H1 (cell line): ENCODE data around the gene TEX28. TPM values are rescaled to one million over a fixed set of nuclear protein-coding genes. Genes with fewer than 3 reads are reported as not detected.

Experiments
- CTCF ChIA-PET: fragments of 300-600 bp; sonication (Branson Sonifier 250); formaldehyde crosslinking; loops from one replicate; lab custom pipeline; 2021; ENCODE audit not compliant: partially characterized antibody; lab: Charles Lee
- POLR2A ChIA-PET: fragments of 300-600 bp; sonication (Branson Sonifier 250); formaldehyde crosslinking; loops from one replicate; lab custom pipeline; 2021; ENCODE audit warnings: inconsistent platforms; ENCODE audit not compliant: partially characterized antibody; lab: Charles Lee
- DNase-seq, 2 experiments: peaks; one replicate each; pipeline versions ENCODE4 v3.0.0 to v3.0.0-alpha.2; 2010 to 2022; ENCODE audit warnings: low spot score in 2 of 2, low read depth in 1 of 2, mixed read lengths in 1 of 2
- FAIRE-seq: peaks from 2 replicates; lab custom pipeline; 2011; peaks lifted over from hg19 to GRCh38; lab: Jason Lieb, UNC
- H2AFZ ChIP-seq: 2 replicates; pipeline ENCODE4 v1.8.1; 2012; ENCODE audit warnings: low read length, inconsistent platforms
- H2AK5ac ChIP-seq: 2 replicates; pipeline ENCODE4 v1.6.1; 2013; ENCODE audit warnings: low read depth, low read length
- H2BK120ac ChIP-seq: replicated peaks from 2 replicates; pipeline ENCODE3; 2013; ENCODE audit warnings: low read depth, low read length, inconsistent platforms
- H2BK12ac ChIP-seq: 2 replicates; pipeline ENCODE4 v1.6.1; 2013; ENCODE audit warnings: low read depth, low read length
- H2BK15ac ChIP-seq: 2 replicates; pipeline ENCODE4 v1.6.1; 2013; ENCODE audit warnings: low read length
- H2BK20ac ChIP-seq: 2 replicates; pipeline ENCODE4 v1.6.1; 2013; ENCODE audit warnings: low read length
- H2BK5ac ChIP-seq: 2 replicates; pipeline ENCODE4 v1.6.1; 2013; ENCODE audit warnings: low read depth, low read length
- H3K14ac ChIP-seq: 2 replicates; pipeline ENCODE4 v1.6.1; 2013; ENCODE audit warnings: inconsistent platforms; ENCODE audit not compliant: insufficient read length
- H3K18ac ChIP-seq: 2 replicates; pipeline ENCODE4 v1.6.1; 2013; ENCODE audit warnings: low read length; ENCODE audit errors: extremely low read depth
- H3K23ac ChIP-seq: 2 replicates; pipeline ENCODE4 v1.6.1; 2013; ENCODE audit warnings: inconsistent platforms; ENCODE audit not compliant: insufficient read length
- H3K23me2 ChIP-seq: 2 replicates; pipeline ENCODE4 v1.6.1; 2013; ENCODE audit warnings: low read depth, low read length
- H3K27ac ChIP-seq: 2 replicates; pipeline ENCODE4 v1.6.1; 2011; ENCODE audit warnings: low read depth, low read length, inconsistent platforms
- H3K27me3 ChIP-seq, 4 experiments: replicated peaks in 1 of 4; 1 replicate in 1 of 4; 2 replicates in 3 of 4; pipeline versions ENCODE4 v1.6.1 to v1.8.1; 2011 to 2013; ENCODE audit warnings: low read length in 3 of 4, mild to moderate bottlenecking in 3 of 4, inconsistent platforms in 2 of 4, mixed read lengths in 2 of 4, moderate library complexity in 1 of 4; ENCODE audit not compliant: control insufficient read depth in 3 of 4, insufficient read depth in 3 of 4; ENCODE audit errors: extremely low read depth in 1 of 4
- H3K36me3 ChIP-seq, 4 experiments: 2 replicates each; pipeline versions ENCODE4 v1.6.1 to v1.8.1; 2011 to 2013; ENCODE audit warnings: mild to moderate bottlenecking in 4 of 4, low read length in 3 of 4, moderate library complexity in 2 of 4, control low read depth in 1 of 4, inconsistent platforms in 1 of 4; ENCODE audit not compliant: insufficient read depth in 4 of 4, control insufficient read depth in 2 of 4
- H3K4ac ChIP-seq: replicated peaks from 2 replicates; pipeline ENCODE3; 2013; ENCODE audit warnings: low read length, low read depth, mixed read lengths, inconsistent platforms; ENCODE audit not compliant: insufficient read length
- H3K4me1 ChIP-seq, 4 experiments: replicated peaks in 1 of 4; 1 replicate in 1 of 4; 2 replicates in 3 of 4; pipeline versions ENCODE4 v1.6.1 to v1.8.1; 2011 to 2013; ENCODE audit warnings: low read length in 3 of 4, inconsistent platforms in 2 of 4, mixed read lengths in 1 of 4; ENCODE audit not compliant: insufficient read depth in 4 of 4, control insufficient read depth in 3 of 4
- H3K4me2 ChIP-seq, 2 experiments: 2 replicates each; pipeline versions ENCODE4 v1.6.1 to v1.8.1; 2011 to 2013; ENCODE audit warnings: low read depth in 2 of 2, low read length in 2 of 2, control low read depth in 1 of 2, inconsistent platforms in 1 of 2, mild to moderate bottlenecking in 1 of 2; ENCODE audit not compliant: insufficient read depth in 1 of 2
- H3K4me3 ChIP-seq, 4 experiments: fragments of 200-600, 300-600 bp in 1 of 4; sonication (generic), shearing (Covaris generic), sonication (Bioruptor Twin) in 1 of 4; 2 replicates each; pipeline versions ENCODE4 v1.5.1 to v1.8.1; 2011 to 2016; ENCODE audit warnings: low read length in 4 of 4, low read depth in 3 of 4, control low read depth in 2 of 4, inconsistent platforms in 2 of 4, mild to moderate bottlenecking in 2 of 4, mixed read lengths in 1 of 4, moderate library complexity in 1 of 4; ENCODE audit not compliant: insufficient read depth in 2 of 4; ENCODE audit errors: extremely low read depth in 1 of 4
- H3K56ac ChIP-seq: replicated peaks from 2 replicates; pipeline ENCODE3; 2013; ENCODE audit warnings: low read depth, mild to moderate bottlenecking, mixed read lengths, low read length, inconsistent platforms; ENCODE audit not compliant: insufficient read length
- H3K79me1 ChIP-seq: 2 replicates; pipeline ENCODE4 v1.6.1; 2013; ENCODE audit warnings: low read depth, low read length, control low read depth
- H3K79me2 ChIP-seq, 2 experiments: 2 replicates each; pipeline versions ENCODE4 v1.6.1 to v1.8.1; 2012 to 2013; ENCODE audit warnings: low read length in 2 of 2, mild to moderate bottlenecking in 2 of 2, inconsistent platforms in 1 of 2; ENCODE audit not compliant: insufficient read depth in 2 of 2, control insufficient read depth in 1 of 2
- H3K9ac ChIP-seq, 4 experiments: replicated peaks in 1 of 4; 1 replicate in 1 of 4; 2 replicates in 3 of 4; pipeline versions ENCODE4 v1.6.1 to v1.8.1; 2011 to 2013; ENCODE audit warnings: low read depth in 3 of 4, low read length in 3 of 4, control low read depth in 2 of 4, mild to moderate bottlenecking in 2 of 4, moderate library complexity in 2 of 4, inconsistent platforms in 1 of 4; ENCODE audit errors: extremely low read depth in 1 of 4
- H3K9me3 ChIP-seq, 2 experiments: 2 replicates each; pipeline versions ENCODE4 v1.6.1 to v1.8.1; 2012 to 2013; ENCODE audit warnings: mild to moderate bottlenecking in 2 of 2, moderate library complexity in 2 of 2, control low read depth in 1 of 2, inconsistent platforms in 1 of 2, low read depth in 1 of 2, low read length in 1 of 2, mixed read lengths in 1 of 2; ENCODE audit not compliant: insufficient read depth in 2 of 2
- H4K20me1 ChIP-seq, 2 experiments: replicated peaks in 1 of 2; 2 replicates each; pipeline versions ENCODE3 to v1.8.1; 2011 to 2013; ENCODE audit warnings: inconsistent platforms in 2 of 2, low read length in 2 of 2, mild to moderate bottlenecking in 1 of 2; ENCODE audit not compliant: insufficient read depth in 2 of 2, control insufficient read depth in 1 of 2
- H4K5ac ChIP-seq: 2 replicates; pipeline ENCODE4 v1.6.1; 2013; ENCODE audit warnings: low read length, low read depth, mixed read lengths, inconsistent platforms; ENCODE audit not compliant: insufficient read length
- H4K8ac ChIP-seq: 2 replicates; pipeline ENCODE4 v1.8.0; 2013; ENCODE audit warnings: mild to moderate bottlenecking, moderate library complexity, low read length, inconsistent platforms; ENCODE audit not compliant: insufficient read depth; ENCODE audit errors: extremely low read depth
- H4K91ac ChIP-seq: replicated peaks from 2 replicates; pipeline ENCODE3; 2013; ENCODE audit warnings: low read length, mixed read lengths, inconsistent platforms; ENCODE audit not compliant: insufficient read length
- E2F6 ChIP-seq: IDR thresholded peaks from 2 replicates; pipeline ENCODE4 v1.6.1; 2012; ENCODE audit warnings: inconsistent platforms
- EP300 ChIP-seq, 2 experiments: IDR thresholded peaks; 1 replicate in 1 of 2; 2 replicates in 1 of 2; pipeline ENCODE4 v1.6.1; 2011 to 2012; ENCODE audit warnings: low read depth in 2 of 2, low read length in 2 of 2, mild to moderate bottlenecking in 2 of 2, borderline replicate concordance in 1 of 2, inconsistent platforms in 1 of 2, moderate library complexity in 1 of 2
- KDM4A ChIP-seq: IDR thresholded peaks from one replicate; pipeline ENCODE4 v1.7.1; 2012; ENCODE audit warnings: low read depth, mild to moderate bottlenecking, moderate library complexity, low read length, inconsistent platforms; ENCODE audit not compliant: severe bottlenecking
- NANOG ChIP-seq: IDR thresholded peaks from 2 replicates; pipeline ENCODE4 v1.6.1; 2011; ENCODE audit warnings: low read length, low read depth, mild to moderate bottlenecking, inconsistent platforms; ENCODE audit not compliant: insufficient read depth, poor library complexity, severe bottlenecking
- NRF1 ChIP-seq: IDR thresholded peaks from 2 replicates; pipeline ENCODE4 v1.6.1; 2011; ENCODE audit warnings: mild to moderate bottlenecking, low read depth, low read length, improper control_type of control experiment
- POLR2A ChIP-seq, 2 experiments: IDR thresholded peaks; 1 replicate in 1 of 2; 2 replicates in 1 of 2; pipeline ENCODE4 v1.6.1; 2011; ENCODE audit warnings: low read depth in 2 of 2, low read length in 2 of 2, mild to moderate bottlenecking in 2 of 2; ENCODE audit errors: control extremely low read depth in 1 of 2
- POLR2AphosphoS5 ChIP-seq: IDR thresholded peaks from 2 replicates; pipeline ENCODE4 v1.6.1; 2011; ENCODE audit warnings: low read depth, low read length
- RBBP5 ChIP-seq: IDR thresholded peaks from 2 replicates; pipeline ENCODE4 v1.7.1; 2012; ENCODE audit warnings: low read depth, mild to moderate bottlenecking, inconsistent platforms, low read length, moderate library complexity, borderline replicate concordance
- RNF2 ChIP-seq: fragments of 200-900, 300-1000 bp; sonication (generic); IDR thresholded peaks from 2 replicates; pipeline ENCODE4 v1.7.1; 2016; ENCODE audit warnings: borderline replicate concordance, low read depth, mild to moderate bottlenecking, antibody characterized with exemption, low read length; ENCODE audit not compliant: poor library complexity, severe bottlenecking; ENCODE audit errors: missing control alignments
- SP2 ChIP-seq: IDR thresholded peaks from 2 replicates; pipeline ENCODE4 v1.6.1; 2012; ENCODE audit warnings: mild to moderate bottlenecking, low read length, inconsistent platforms
- TEAD4 ChIP-seq: IDR thresholded peaks from 2 replicates; pipeline ENCODE4 v1.6.1; 2012; ENCODE audit warnings: low read depth, low read length, inconsistent platforms, mixed read lengths
- WGBS, 2 experiments: shearing (Covaris generic) in 1 of 2; methylation state at CpG; one replicate each; pipeline versions ENCODE4 v1.1.6 to v1.1.7; 2013 to 2015; ENCODE audit warnings: low lambda C conversion rate in 2 of 2, mixed read lengths in 2 of 2, inconsistent platforms in 1 of 2, low coverage in 1 of 2, missing lambda C conversion rate in 1 of 2; ENCODE audit not compliant: insufficient replicate concordance in 2 of 2, insufficient coverage in 1 of 2, insufficient read length in 1 of 2; ENCODE audit errors: extremely low coverage in 1 of 2, missing lambda C conversion rate in 1 of 2; 5-methylcytosine and 5-hydroxymethylcytosine counted together
- polyA plus RNA-seq, 7 experiments: library from polyadenylated mRNA; depleted of rRNA in 3 of 7; stranded (reverse) in 5 of 7; unstranded in 2 of 7; fragments of >200 nt in 5 of 7; fragments of 200-250 nt in 2 of 7; gene quantifications; 1 replicate in 5 of 7; 2 replicates in 1 of 7; 4 replicates in 1 of 7; pipeline versions ENCODE4 v1.2.1 to v1.2.3, GENCODE V29; 2011 to 2013; ENCODE audit warnings: missing spikeins in 2 of 7, mixed read lengths in 2 of 7
- total RNA-seq: library from RNA; stranded (reverse); fragmentation: NEBNext Ultra II Directional; extraction: Animal tissue kit (Norgen Biotek cat#: 25700); gene quantifications from 2 replicates; pipeline ENCODE4 v1.2.1, GENCODE V29; 2021

The TEX28 gene
- total and polyA plus RNA-seq, 2 of the 8 experiments (the other 6 are each of a cell fraction or from before 2014, with no cell fraction given) = not detected

- Histone ChIP-seq H3K36me3 (no peaks in the 10 kb centered on the region), H2BK120ac (no peak overlapping the region), H3K9me3 (no peaks in the 10 kb centered on the region), H4K5ac (no peak overlapping the region), H2AK5ac (no peak overlapping the region), H3K14ac (no peak overlapping the region), H2AFZ (no peak overlapping the region), H4K8ac (0 out of 2 replicates have a peak overlapping the region, but pooled peaks have one; percentile 25), H3K4me1 (no peaks in the 10 kb centered on the region), H2BK5ac (no peak overlapping the region), H3K23ac (no peak overlapping the region), H3K79me2 (no peaks in the 10 kb centered on the region), H3K23me2 (no peaks in the 10 kb centered on the region), H3K27ac (no peak overlapping the region), H3K4ac (no peak overlapping the region), H2BK20ac (no peak overlapping the region), H3K4me2 (no peak overlapping the region), H3K79me1 (no peaks in the 10 kb centered on the region), H4K20me1 (no peaks in the 10 kb centered on the region), H2BK12ac (no peak overlapping the region), H3K4me3 (no peak overlapping the region), H3K18ac (no peak overlapping the region), H3K27me3 (no peaks in the 10 kb centered on the region), H2BK15ac (no peak overlapping the region), H4K91ac (no peak overlapping the region), H3K56ac (no peak overlapping the region), H3K9ac (no peak overlapping the region)
- FAIRE-seq (no peak), DNase-seq (no peak)
- POLR2A ChIA-PET = no interaction called here
- CTCF ChIA-PET = interaction anchor here (0.6 to 1.6 kb wide), 4 partner anchors 7 to 116 kb away, joined by 4 read pairs; no protein-coding TSS in a partner anchor
- 91% methylated on average over 18 of the region's 19 CpGs; no CpG with 5 or more reads in 1 of the 2 experiments for WGBS, 2 experiments
- TF ChIP-seq NRF1 = no peak
- no peak for TF ChIP-seq NANOG
- TF ChIP-seq RNF2 = no peak
- TF ChIP-seq TEAD4 = no peak
- no peak for TF ChIP-seq E2F6
- no peak for TF ChIP-seq POLR2A (IDR thresholded peaks at IDR 0.05; ENCODE audit: control extremely low read depth in 1 of 2, low read depth in 2 of 2, low read length in 2 of 2)
- TF ChIP-seq SP2 = no peak
- no peak for TF ChIP-seq KDM4A
- no peak for TF ChIP-seq RBBP5
- no peak for TF ChIP-seq EP300 (IDR thresholded peaks at IDR 0.05; ENCODE audit: borderline replicate concordance in 1 of 2, low read depth in 2 of 2, low read length in 2 of 2)
- TF ChIP-seq POLR2AphosphoS5 = no peak
Observed at GRCh38 chrX:154310616-154311536, 16.0 kb upstream of the TEX28 start.
